Raji (cell line): ENCODE data around the gene GREM2.

Source experiments
- POLR2A ChIP-seq: IDR thresholded peaks from 2 replicates; pipeline ENCODE4 v1.6.1; 2011; ENCODE audit warnings: low read depth, low read length, control low read depth; ENCODE audit not compliant: insufficient read depth

Gene GREM2

DNA sequence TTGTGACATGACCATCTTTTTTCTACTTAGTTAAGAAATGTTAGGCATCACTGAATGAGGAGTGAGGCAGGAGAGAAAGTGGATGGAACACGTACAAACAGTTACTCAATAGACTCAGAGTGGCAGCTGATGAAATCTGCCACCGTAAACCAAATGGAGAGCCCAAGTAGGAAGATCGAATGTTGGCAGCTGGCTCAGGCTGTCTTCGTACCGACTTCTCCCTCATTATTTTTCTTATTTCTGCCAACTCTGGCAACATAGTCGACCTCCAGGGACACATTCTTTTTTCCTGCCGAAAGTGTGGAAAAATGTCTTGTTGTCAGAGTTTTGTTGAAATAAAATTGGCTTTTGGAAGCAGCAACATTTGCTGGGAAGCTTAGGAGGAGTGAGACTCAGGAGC lies 143.3 kb downstream of the GREM2 start:
- TF ChIP-seq POLR2A, result no peak

GRCh38 chr1:240467895-240468294 lies 144.1 kb downstream of the GREM2 start:
- TF ChIP-seq POLR2A, result no peak

DNA sequence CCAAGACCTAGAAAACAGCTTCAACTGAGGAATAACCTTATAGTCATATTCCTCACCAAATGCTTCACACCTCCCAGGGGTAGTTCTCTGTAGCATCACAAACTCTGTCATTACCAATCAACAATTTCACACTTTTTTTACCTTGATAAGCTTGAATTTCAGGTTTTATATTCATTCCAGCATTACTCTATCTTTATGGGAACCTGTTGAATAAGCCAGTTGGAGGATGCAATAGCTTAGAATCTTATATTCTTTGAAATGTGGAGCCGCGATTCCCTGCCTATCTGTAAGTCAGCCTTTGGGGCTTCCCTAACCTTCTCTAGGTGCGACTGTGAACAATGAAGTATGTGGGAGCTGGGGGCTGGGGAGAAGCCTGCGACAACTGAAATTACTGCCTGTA lies 145.4 kb downstream of the GREM2 start:
- no peak for TF ChIP-seq POLR2A

DNA sequence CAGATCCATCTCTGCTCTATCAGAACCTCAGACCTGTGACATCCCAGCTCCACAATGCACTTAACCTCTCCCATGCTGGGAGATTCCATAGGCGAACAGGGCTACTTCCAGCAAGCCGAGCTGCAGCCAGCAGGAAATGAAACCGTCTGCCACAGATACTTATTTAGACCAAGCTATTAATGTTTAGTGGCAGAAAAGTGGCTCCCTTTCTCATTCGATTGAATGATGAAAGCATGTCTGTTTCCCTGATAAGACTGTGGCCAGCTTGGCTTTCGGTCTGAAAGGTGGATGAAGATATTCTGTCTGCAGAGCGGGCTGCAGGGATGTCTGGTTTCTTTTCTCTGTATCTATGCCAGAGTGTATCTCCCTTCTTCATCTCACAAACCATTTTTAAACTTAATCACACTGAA lies 146.4 kb downstream of the GREM2 start:
- TF ChIP-seq POLR2A, result no peak

DNA sequence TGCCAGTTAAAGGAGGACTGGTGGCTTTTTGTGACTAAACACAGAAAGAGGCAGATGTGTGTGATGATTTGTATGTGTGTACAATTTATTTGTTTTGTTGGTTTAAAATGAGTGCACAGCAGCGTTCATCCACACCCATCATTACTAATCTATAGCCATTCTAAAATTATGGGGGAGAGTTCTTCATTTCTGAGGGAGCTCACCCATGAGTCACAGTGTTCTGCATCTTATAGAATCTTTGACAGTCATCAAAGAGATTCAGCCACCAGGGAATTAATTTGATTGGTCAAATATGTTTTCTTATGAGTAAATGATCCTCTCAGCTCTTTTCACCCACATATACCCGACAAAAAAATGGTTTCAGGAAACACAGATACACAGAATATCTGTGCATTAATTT lies 147.9 kb downstream of the GREM2 start:
- no peak for TF ChIP-seq POLR2A

DNA sequence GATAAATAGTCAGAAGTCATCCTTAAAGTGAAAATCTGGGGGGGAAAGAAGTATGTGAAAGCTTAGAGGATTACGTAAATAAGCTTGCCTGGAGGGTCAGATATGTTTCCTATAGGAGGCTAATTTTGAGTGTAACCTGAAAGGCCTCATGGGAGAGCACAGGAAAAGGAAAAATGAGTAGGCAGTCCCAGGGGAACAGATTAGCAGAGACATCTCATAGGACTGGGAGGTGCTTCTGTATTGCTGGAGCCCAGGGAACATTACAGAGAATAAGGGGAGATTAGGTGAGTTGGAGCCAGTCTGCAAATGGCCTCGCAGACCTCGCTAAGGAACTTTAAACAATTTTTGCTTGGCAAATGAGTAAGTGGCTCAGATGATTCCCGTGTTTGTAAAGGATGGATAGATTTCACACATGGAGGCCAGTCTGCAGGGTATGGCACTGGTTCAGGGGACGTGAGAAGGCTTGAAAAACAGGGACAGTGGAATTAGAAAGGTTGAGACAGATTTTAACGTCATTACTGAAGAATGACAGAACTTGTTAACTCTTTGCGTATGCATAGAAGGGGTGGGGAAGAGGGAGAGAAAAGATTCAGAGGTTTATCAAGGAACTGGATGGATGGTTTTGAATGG lies 149.1 kb downstream of the GREM2 start:
- TF ChIP-seq POLR2A, result no peak

DNA sequence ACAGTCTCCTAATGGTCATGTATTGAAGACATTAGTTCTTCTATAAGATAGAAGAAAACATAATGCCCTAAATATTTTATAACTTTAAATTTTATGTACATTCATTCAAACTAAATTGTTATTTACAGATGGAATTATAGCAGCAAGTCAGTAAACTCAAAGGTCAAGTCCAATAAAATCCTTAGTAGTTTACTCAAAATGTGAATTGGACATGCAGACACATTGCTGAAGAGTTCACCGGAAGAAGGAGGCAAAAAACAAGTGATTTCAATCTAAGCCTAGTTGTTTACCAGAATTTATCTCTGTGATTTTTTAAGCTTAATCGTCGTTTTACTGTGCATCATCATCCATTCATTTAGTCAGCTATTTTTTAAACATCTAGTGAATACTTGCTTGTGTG lies 149.7 kb downstream of the GREM2 start:
- TF ChIP-seq POLR2A, result no peak

GRCh38 chr1:240457203-240457602 lies 154.8 kb downstream of the GREM2 start:
- no peak for TF ChIP-seq POLR2A

GRCh38 chr1:240455228-240455821 lies 156.6 kb downstream of the GREM2 start:
- TF ChIP-seq POLR2A, result no peak

GRCh38 chr1:240445369-240445768 lies 166.6 kb downstream of the GREM2 start:
- TF ChIP-seq POLR2A, result no peak

DNA sequence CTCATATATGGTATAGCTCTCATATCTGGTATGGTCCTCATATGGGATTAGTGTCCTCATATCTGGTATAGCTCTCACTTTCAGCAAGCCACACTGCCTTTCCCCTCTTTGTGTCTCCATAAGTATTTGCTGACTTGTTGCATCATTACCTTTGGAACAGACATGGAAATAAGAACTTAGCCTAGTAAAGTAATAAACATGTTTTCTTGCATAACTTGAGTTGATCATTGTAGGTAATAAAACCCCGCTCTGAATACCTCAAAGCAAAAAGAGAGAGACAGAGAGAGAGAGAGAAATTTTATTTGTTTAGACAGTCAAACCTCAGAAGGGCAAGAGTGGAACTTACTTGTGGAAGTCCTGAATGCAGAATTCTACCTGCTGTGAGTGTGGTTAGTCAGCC lies 170.3 kb downstream of the GREM2 start:
- no peak for TF ChIP-seq POLR2A
